HG03045 (cell line): ENCODE measurements around the gene CSNK1E.
"Not testable (repeated sequence)": the region's sequence is repeated elsewhere in the genome, so short reads cannot be mapped to it uniquely, and the experiment has no call there.

Experiments
- ATAC-seq: cut with Tn5 transposase; IDR thresholded peaks from one replicate; pipeline ENCODE4 v1.9.1; 2021; ENCODE audit warnings: mild to moderate bottlenecking, moderate library complexity; ENCODE audit not compliant: unreplicated experiment

Gene CSNK1E

DNA sequence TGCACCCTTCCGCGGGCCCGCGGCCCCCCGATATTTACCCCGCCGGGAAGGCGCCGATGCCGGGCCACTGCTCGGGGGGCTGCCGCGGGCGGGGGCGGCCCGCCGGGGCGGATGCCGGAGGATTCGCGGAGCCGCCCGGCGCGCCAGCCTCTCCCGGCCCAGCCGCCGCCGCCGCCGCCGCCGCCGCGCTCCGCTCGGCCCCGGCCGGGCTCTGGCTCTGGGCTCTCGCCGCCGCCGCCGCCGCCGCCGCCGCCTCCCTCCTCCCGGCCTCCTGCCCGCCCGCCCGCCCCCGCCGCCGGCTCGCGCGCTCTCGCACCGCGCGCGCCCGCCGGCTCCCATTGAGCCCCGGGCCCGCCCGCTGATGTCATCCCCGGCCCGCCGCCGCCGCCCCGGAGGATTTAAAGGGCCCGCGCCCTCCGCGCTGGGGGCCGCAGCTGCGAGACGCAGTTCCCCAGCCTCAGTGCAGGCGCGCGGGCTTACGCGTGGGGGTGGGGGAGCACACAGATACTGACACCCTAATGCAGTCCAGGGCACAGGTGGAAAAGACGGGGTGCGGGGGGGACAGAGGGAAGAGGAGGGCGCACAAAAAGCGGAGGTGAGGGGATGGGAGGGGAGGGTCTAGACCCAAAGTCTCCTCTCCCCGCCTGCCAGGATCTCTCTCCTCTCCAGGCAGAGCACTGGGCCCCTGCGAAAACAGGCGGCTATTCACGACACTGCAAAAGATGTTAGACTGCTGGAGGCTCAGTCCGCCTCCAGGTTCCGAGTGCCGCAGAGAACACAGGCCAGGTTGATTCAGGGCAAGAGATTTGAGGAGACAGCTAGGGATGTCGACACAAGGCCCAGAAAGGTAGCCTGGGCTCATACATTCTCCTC lies at the start of gene CSNK1E:
Gene CSNK1E, minus strand, starts transcription at position 312 of the 873 bp plus-strand sequence. CDS start 3,276 bp downstream, outside the sequence.
- ATAC-seq, result peak; percentile 45

DNA sequence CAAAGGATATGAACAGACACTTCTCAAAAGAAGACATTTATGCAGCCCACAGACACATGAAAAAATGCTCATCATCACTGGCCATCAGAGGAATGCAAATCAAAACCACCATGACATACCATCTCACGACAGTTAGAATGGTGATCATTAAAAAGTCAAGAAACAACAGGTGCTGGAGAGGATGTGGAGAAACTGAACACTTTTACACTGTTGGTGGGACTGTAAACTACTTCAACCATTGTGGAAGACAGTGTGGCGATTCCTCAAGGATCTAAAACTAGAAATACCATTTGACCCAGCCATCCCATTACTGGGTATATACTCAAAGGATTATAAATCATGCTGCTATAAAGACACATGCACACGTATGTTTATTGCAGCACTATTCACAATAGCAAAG lies 48.6 kb upstream of the CSNK1E start:
- ATAC-seq, result not testable (repeated sequence)

DNA sequence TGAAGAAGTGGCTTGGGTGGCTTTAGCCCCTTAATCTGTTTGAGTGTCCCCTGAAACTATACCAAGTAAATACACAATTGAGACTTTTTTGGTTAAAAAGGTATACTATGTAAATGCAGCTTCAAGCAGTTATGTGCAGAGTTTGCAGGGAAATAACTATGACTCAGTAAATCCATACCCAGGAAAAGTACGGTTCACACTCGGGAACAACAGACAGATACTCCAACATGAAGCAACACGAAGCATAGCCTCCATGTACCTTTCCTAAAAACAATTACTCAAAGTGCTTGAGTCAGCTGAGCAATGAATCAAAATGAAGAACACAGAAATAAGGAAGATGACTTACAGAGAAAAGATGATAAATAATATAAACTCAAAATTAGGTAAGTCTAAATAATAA lies 47.9 kb upstream of the CSNK1E start:
- not testable (repeated sequence) for ATAC-seq

DNA sequence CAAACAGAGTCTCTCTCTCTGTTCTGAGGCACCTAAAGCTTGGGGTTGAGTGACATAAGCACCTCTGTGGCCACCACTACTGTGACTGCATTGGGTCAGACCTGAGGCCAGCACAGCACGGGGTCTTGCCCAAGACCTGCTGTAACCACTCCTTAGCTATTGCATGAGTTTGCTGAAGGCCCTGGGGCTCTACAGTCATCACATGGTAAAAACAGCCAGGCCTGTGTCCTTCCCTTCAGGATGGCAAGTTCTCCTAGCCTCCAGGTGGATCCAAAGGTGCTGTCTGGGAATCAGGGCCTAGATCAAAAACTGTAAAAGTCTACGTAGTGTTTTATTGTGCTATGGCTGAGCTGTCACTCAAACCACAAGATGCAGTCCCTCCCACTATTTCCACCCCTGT lies 43.3 kb upstream of the CSNK1E start:
- ATAC-seq, result not testable (repeated sequence)

DNA sequence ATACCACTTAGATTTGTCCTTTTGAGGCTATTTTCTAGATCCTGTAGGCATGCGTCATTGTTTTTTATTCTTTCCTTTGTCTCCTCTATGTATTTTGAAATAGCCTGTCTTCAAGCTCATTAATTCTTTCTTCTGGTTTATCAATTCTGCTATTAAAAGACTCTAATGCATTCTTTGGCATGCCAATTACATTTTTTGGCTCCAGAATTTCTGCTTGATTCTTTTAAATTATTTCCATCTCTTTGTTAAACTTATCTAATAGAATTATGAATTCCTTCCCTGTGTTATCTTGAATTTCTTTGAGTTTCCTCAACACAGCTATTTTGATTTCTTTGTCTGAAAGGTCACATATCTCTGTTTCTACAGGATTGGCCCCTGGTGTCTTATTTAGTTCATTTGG lies 42.6 kb upstream of the CSNK1E start:
- not testable (repeated sequence) for ATAC-seq

DNA sequence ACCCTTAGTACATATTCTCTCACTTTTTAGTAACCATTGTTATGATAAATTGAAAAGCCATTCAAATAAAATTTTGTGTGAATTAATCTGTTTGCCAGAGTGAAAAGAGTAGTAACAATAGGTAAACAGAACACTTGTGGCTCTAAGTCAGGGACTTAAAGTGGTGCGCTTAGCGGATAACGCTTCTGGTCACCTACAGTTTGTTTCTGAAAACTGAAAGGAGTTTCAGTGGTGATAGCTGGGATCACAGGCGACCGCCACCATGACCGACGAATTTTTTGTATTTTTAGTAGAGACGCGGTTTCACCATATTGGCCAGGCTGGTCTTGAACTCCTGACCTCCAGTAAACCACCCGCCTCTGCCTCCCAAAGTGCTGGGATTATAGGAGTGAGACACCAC lies 40.7 kb upstream of the CSNK1E start:
- not testable (repeated sequence) for ATAC-seq

DNA sequence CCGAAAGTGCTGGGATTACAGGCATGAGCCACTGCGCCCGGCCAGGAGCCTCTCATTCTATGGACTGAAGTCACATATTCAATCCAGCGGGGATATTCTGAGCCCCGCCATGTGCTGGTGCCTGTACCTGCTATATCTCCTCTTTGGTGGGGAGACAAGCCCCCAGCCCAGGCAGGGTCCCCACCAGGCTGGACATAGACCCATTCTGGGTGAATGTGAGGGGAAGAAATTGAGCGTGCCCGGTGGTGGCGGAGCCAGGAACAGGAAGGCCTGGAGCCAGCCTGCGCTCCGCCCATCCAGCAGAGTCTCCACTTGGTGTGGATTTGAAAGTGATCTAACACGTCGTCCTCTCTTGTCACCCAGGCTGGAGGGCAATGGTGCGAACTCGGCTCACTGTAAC lies 38.0 kb upstream of the CSNK1E start:
- ATAC-seq, result no peak

DNA sequence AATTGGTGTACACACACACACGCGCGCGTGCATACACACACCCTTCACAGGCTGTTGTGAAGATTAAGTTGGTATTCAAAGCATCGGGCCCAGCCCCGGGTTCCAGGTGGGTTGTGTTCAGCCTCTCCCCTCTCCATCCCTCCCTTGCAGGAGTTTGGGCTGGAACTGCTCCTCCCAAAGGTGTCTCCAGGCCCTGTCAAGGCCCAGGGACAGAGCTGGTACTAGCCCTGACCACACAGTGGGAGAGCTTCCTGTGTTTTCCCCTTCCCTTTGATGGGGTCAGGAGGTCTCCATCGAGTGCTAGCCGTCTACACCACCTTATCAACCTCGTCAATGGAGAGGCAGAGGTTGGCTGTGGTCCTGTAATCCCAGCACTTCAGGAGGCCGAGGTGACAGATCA lies 36.5 kb upstream of the CSNK1E start:
- no peak for ATAC-seq

DNA sequence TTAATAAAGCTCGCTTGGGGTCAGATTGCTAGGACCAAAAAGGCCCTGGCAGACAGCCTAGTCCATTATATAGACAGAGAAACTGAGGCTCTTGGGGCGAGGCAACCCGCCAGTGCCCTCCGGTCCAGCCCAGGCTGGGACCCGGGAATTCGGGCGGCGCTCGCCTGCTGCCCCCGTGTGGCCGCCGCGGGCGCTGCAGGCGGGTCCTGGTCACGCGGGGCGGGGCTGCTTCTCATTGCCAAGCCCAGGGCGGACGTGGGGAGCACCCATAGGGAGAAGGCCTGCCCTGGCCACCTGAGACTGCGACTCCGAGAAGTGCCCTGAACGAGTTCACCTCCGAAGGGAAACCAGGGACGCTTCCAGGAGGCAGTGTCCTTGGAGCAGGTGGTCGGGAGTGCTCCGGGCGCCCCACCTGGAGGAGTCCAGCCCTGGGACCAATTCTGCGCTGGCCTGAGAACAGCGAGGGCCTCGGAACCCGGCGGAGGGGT lies 36.0 kb upstream of the CSNK1E start:
- ATAC-seq, result peak; percentile 46

DNA sequence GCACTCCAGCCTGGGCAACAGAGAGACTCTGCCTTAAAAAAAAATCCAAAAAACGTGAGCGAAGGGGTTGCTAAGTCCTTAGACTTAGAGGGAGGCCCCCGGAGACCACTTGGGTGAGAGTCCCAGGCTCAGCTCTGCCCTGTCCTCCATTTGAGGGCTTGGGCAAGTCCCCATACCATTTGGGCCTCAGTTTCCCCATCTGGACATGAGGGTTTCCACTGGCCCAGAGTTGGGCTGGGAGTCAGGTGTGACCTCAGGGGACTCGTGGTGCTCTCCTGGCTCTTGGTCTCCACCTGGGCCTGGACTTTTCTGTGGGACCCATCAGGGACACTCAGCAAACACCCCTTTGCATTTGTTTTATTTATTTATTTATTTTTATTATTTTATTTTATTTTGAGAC lies 35.2 kb upstream of the CSNK1E start:
- no peak for ATAC-seq

DNA sequence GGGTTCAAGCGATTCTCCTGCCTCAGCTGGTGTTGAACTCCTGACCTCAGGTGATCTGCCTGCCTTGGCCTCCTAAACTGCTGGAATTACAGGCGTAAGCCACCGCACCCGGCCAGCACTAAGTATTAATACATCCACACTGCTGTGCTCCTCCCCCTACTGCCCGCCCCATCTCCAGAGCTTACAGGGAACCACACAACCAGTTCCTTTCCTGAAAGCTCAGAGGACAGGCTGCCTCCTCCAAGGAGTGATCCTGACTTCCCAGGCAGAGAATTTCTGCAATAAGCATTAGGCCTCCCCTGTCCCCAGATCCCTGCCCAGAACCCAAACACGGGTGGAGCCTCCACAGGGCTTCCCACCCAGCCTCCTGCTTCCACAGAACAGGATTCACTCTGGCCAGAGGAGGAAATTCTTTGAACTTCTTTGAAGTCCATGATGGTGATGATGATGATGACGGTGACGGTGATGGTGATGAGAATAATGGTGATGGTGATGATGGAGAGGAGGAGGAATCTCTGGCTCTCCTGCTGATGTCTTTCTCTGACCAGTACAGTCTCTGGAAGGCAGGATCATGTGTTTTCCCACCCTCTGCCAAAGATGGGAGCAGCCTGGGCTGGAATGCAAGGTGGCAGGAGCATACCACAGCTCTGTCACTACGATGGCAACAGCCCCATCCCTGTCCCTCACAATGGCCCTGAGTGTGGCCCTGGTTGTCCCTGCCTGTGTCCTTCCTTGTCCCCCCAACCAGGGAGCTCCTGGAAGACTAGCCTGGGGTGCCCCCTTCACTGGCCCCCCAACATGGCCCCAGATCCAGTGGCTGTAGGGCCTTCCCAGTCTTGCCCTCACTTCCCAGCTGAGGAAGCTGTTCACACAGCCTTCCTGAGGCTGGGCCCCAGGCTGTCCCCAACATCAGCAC lies 33.5 kb upstream of the CSNK1E start:
- no peak for ATAC-seq

DNA sequence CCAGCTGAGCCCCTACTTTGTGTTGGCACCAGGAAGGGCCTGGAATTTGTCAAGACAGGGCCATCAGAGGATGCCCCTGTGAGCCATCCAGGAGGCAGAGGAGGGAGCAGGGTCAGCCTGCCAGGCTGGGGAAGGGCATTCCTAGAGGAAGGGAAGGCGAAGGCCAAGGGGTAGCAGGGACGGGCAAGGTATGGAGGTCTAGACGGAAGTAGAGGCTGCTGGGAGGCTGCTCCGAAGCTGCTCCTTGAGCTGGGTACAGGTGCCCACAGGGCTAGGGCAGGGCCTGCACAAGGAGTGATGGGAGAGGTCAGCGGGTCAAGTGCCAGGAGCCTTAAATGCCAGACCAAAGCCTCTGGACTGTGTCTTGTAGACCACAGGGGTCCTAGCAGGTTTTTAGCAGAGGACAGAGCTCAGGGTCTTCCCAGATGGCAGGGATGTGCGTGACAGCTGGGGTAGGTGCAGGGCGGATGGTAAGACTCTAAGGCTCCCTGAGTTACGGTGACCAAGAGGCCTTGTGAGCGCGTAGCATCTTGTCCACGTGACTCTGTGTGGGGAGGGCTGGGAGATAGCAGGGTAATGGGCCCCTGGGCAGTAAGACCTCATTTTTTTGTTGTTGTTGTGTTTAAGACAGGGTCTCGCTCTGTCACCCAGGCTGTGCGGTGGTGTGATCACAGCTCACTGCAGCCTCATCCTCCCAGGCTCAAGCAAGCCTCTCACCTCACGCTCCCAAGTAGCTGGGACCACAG lies 31.7 kb upstream of the CSNK1E start:
- no peak for ATAC-seq

DNA sequence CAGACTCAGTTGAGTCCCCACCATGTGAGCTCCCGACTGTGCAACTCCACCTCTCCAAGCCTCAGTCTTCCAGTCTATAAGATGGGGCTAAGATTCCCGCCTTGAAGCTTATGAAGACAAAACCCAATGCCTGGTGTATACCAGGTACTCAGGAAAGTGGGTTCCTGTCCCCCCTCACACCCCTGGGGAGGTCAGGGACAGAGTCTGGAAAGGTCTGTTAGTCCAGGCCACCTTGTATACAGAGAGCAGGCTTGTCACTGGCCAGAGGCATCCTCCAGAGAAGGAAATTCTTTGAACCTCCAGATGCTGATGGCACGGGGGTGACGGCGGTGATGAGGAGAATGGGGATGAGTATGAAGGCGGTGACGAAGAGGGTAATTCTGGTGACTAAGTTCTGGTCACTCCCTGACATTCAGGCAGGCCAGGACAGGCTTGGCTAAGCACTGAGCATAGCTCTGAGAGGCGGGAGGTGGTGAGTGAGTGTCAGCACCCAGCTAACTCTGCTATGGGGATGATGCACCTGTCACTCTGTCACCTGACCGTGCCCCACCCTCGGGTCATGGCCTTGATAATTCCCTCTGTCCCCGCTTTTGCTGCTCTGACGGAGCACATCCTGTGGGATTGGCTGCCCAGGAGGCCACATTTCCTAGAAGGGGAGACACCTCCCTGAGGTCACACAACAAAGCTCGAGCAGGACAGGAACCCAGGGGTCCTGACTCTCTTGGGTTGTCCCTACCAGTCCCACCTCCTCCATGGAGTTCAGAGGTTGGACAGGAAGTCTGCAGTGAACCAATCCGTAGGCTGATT lies 30.9 kb upstream of the CSNK1E start:
- ATAC-seq, result no peak

DNA sequence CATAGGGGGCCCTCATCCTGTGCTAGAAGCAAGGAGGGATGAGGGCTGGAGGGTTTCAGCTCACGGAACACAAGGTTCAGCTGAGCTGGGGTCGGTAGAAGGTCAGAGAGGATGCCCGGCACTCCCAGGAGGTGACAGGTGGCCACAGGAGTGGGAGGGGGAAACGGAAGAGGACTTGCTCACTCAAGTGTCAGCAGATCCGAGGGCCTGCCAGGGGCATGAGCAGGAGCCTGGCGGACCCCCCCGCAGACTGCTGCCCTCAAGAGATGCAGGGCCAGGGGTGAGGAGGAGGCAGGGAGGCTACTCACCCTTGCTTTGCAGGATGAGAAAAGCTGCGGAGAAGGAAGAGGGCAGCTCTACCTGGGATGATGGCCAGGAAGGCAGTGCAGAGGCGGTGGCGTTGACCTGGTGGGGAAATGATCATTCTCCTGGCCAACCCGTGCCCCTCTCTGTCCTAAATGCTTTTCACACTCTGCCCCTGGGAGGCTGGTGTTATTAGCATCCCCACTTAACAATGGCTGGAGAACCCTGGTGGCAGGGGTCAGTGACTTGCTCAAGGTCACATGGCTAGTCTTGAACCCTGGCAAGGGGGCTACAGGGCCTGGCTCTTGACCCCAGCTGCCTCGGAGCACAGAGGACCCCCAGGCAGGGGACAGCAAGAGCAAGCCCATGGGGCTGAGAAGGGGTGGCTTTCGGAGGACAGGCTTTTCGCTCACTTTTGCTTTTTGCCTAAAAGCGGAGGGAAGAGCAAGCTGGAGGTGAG lies 30.1 kb upstream of the CSNK1E start:
- ATAC-seq, result no peak

DNA sequence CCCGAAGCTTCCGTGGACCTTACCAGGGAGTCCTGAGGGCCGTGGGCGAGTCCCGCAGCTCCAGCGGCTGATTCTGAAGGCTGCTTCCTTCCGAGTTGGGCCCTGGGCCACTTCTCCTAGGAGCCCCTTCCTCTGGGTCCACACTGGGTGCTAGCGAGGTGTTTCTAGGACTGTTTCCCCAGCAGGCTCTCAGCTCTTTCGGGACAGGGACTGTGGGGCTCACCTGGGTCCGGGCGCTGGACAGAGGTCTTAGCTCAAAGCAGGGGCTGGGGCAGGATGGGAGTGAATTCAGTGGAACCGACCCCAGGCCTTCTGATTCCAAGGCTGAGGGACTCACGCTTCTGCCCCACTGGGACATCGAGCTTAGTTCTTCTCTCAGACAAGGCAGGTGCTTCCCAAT lies 29.3 kb upstream of the CSNK1E start:
- ATAC-seq, result no peak

DNA sequence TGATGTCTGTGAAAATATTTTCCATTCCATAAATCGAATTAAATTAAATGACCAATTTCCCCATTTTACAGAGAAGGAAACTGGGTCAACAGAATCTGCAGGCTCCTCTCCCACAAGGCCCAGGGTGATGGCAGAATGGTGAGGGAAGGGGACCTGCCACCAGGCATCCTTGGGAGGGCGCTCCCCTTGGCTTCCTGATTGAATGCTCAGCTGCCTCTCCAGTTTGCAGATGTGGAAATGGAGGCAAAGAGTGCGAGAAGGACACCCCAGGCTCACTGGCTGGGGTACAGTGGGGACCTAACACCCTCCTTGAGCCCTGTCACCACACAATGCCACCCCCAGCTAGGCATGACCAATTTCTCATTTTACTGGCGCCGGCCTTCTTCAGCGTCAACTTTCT lies 28.5 kb upstream of the CSNK1E start:
- no peak for ATAC-seq

DNA sequence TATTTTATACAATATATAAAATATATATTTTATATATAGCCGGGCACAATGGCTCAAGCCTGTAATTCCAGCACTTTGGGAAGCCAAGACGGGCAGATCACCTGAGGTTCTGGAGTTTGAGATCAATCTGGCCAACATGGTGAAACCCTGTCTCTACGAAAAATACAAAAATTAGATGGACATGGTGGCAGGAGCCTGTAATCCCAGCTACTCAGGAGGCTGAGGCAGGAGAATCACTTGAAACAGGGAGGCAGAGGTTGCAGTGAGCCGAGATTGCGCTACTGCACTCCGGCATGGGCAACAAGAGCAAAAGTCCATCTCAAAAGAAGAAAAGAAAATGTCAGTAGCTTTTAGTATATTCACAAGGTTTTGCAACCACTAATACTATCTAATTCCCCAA lies 22.7 kb upstream of the CSNK1E start:
- ATAC-seq, result not testable (repeated sequence)

DNA sequence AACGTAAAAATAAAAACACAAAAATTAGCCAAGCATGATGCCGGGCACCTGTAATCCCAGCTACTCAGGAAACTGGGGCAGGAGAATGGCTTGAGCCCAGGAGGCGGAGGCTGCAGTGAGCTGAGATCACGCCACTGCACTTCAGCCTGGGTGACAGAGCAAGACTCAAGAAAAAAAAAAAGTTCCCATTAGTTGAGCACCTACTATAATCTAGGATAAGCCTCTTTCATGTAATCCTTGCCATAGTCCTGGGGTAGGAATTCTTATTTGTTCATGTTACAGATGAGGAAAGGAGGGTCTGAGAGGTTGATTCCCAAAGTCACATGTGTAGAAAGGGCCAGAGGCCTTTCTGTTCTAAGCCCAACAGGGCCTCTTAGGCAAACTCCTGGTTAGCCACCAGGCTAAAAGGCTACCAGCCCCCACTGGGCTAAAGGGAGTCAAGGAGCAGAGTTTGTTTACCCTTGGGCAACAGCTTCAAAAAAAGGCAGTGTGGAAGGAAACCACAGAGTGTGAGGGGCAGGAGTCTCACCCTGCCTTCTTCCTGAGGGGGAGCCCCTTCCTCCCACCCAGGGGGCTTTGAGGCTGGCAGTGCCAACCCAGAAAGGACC lies 21.6 kb upstream of the CSNK1E start:
- ATAC-seq, result no peak

DNA sequence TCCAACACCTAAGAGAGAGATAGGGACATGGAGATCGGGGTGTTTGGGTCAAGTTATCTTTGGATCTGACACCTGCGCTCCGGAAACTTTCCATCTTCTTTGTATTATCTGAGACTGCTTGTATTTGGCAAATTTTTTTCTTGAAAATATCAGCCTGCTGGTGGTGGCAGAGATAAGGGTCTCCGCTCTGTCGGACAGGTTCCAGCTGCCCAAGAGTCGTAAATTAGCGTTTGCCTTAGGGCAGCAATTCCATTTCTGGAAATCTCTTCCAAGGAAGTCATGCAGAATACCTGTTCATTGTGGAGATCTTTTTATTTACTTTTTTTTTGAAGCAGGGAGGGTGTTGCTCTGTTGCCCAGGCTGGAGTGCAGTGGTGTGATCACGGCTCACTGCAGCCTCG lies 19.5 kb upstream of the CSNK1E start:
- no peak for ATAC-seq
